T-helper 1 cell treated with Interleukin-12 subunit alpha and Interleukin-12 subunit beta and Interleukin-4 antibody, amounts not matched to agents 30 ng/mL and 1 ng/mL, for 36 hours (primary cell): ENCODE measurements around the gene CDCP1. TPM values are rescaled to one million over a fixed set of nuclear protein-coding genes. Genes with fewer than 3 reads are reported as not detected.

Experiments used
- intact Hi-C: fragments of 100-400 bp; cut with micrococcal nuclease; formaldehyde crosslinking; loops from one replicate; pipeline ENCODE4 v1.15.1; 2024
- total RNA-seq: library from RNA; stranded (reverse); gene quantifications from 2 replicates; pipeline ENCODE4 v1.2.3, GENCODE V29; 2022

Gene CDCP1
- total RNA-seq, 1 donor from 2014 or later: 2.7 TPM

GRCh38 chr3:45140141-45140769, 5.9 kb downstream of the CDCP1 start:
- intact Hi-C loops: no loop called here

GRCh38 chr3:45139372-45140140, 6.6 kb downstream of the CDCP1 start:
- intact Hi-C loops: no loop called here

- intact Hi-C loops: no loop called here
Observed at GRCh38 chr3:45137656-45138181, 8.5 kb downstream of the CDCP1 start.

GRCh38 chr3:45135959-45136358, 10.2 kb downstream of the CDCP1 start:
- intact Hi-C loops: no loop called here

GRCh38 chr3:45134758-45135521, 11.2 kb downstream of the CDCP1 start:
- intact Hi-C loops: no loop called here

- intact Hi-C loops: no loop called here
Observed at GRCh38 chr3:45132568-45133211, 13.5 kb downstream of the CDCP1 start.

GRCh38 chr3:45131201-45131600, 15.0 kb downstream of the CDCP1 start:
- intact Hi-C loops: no loop called here

- intact Hi-C loops: no loop called here
Observed at GRCh38 chr3:45130476-45130875, 15.7 kb downstream of the CDCP1 start.

- intact Hi-C loops: no loop called here
Observed at GRCh38 chr3:45128950-45129349, 17.2 kb downstream of the CDCP1 start.

- intact Hi-C loops: no loop called here
Observed at GRCh38 chr3:45127130-45127822, 18.9 kb downstream of the CDCP1 start.

GRCh38 chr3:45126730-45127129, 19.4 kb downstream of the CDCP1 start:
- intact Hi-C loops: no loop called here

- intact Hi-C loops: no loop called here
Observed at GRCh38 chr3:45125550-45126026, 20.6 kb downstream of the CDCP1 start.

GRCh38 chr3:45124956-45125355, 21.2 kb downstream of the CDCP1 start:
- intact Hi-C loops: no loop called here

- intact Hi-C loops: no loop called here
Observed at GRCh38 chr3:45124352-45124751, 21.8 kb downstream of the CDCP1 start.

- intact Hi-C loops: no loop called here
Observed at GRCh38 chr3:45123581-45124269, 22.5 kb downstream of the CDCP1 start.

GRCh38 chr3:45123030-45123429, 23.1 kb downstream of the CDCP1 start:
- intact Hi-C loops: no loop called here

- intact Hi-C loops: no loop called here
Observed at GRCh38 chr3:45120359-45121158, 25.6 kb downstream of the CDCP1 start.

- intact Hi-C loops: loop anchor here (2.0 to 5.0 kb wide), 2 partner anchors 47 to 1498 kb away; partner anchors contain the start of gene ANO10
Observed at GRCh38 chr3:45119824-45120358, 26.3 kb downstream of the CDCP1 start.

GRCh38 chr3:45119376-45119775, 26.8 kb downstream of the CDCP1 start:
- intact Hi-C loops: loop anchor here (2.0 to 5.0 kb wide), 2 partner anchors 47 to 1497 kb away; partner anchors contain the start of gene ANO10
